H54 (cell line): ENCODE data around the gene FAM72A.
"Not testable (repeated sequence)": the region's sequence is repeated elsewhere in the genome, so short reads cannot be mapped to it uniquely, and the experiment has no call there.

Experiments used
- DNase-seq: peaks from one replicate; pipeline ENCODE4 v3.0.0; 2011; ENCODE audit warnings: low spot score, mixed read lengths; ENCODE audit not compliant: insufficient read length
- FAIRE-seq: peaks from 3 replicates; lab custom pipeline; 2011; peaks lifted over from hg19 to GRCh38; lab: Jason Lieb, UNC
- POLR2A ChIP-seq: IDR thresholded peaks from 2 replicates; pipeline ENCODE4 v1.6.1; 2011; ENCODE audit warnings: low read depth, mild to moderate bottlenecking, low read length

FAM72A gene

DNA sequence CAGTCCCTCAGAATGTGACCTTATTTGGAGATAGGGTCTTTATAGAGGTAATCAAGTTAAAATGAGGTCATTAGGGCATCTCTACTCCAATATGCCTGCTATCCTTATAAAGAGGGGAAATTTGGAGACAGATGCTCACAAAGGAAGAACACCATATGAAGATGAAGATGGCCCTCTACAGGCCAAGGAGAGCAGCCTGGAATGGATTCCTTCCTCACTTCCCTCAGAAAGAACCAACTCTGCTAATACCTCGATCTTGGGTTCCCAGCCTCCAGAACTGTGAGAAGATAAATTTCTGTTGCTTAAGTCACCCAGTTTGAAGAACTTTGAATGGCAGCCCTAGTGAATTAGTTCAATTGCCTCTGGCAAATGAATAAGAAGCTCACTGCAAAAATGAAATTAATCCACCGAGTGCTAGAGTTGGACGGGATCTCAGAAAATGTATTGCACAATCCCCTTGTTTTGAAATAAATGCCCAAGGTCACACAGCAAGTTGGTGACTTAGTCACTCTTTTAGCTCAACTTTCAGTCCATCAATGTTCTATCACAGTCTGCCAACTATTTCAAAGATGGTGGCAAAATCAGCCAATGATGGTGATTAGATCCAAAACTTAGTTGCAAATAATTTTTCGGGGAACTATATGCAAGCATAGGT, 27.1 kb downstream of the FAM72A start:
- DNase-seq, FAIRE-seq: not testable (repeated sequence)

DNA sequence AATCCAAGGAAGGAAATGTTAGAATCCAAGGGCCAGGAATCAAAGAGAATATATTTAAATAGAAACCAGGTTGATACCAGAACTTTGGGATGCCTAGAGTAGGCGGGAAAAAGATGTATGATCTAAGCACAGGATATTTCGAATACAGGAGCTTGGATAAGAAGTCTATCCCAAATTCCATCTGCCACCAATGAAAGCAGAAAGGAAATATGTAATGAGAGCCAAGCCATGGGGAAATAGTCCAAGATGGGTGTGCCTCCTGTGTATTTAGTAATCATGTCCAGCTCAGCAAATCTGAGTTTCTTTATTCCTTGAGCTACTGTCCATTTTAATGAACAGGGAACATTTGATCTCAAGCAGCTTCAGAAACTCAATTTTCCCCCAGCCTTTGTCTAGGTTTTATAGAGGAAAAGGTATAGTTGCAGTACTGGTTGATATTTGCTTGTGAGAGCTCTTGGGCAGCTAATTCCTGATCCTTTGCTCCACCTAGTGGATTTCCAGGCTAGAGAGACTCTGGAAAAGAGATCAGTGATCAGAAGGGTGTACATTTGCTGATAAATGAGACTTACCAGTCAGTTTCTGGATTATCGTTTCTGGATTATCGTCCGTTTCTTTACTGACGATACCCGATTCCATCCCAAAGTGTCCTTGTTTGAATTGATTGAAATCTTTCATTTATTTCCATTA, 28.3 kb downstream of the FAM72A start:
- DNase-seq: not testable (repeated sequence)

GRCh38 chr1:206173110-206173719, 29.4 kb downstream of the FAM72A start:
- FAIRE-seq, DNase-seq: not testable (repeated sequence)

More for the DNA sequence above, 28.3 kb downstream of the FAM72A start:
- not testable (repeated sequence) for FAIRE-seq

GRCh38 chr1:206169794-206170193, 32.8 kb downstream of the FAM72A start:
- DNase-seq, FAIRE-seq: not testable (repeated sequence)

- FAIRE-seq: peak; percentile 98
- DNase-seq: not testable (repeated sequence)
These were observed 35.1 kb downstream of the FAM72A start for GRCh38 chr1:206167350-206168029.

DNA sequence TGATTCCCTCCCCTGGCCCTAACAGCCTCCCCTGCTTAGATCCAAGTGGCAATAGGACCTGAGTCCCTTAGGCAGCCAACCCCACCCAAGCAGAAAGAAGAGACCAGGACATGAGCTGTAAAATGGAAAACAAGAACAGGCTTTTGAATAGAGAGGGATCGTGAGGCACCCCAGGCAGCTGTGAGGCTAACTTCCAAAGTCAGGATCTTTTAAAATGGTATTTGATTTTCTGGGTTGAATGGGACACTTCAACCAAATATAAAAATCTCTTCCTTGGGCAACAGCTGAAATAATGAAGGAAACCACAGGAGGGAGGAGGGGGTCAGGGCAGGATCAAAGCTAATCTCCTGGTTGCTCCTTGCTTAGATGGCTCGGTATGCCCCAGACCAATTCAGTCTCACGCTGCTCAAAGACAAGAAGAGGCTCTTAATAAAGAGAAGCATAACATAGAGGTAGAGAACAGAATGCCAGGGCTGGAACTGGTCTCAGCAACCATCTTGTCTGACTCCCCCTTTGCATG, 56.8 kb downstream of the FAM72A start:
- no peak for DNase-seq
- no peak for TF ChIP-seq POLR2A
- no peak for FAIRE-seq

GRCh38 chr1:206144605-206145004, 58.0 kb downstream of the FAM72A start:
- DNase-seq (no peak), FAIRE-seq (no peak)
- no peak for TF ChIP-seq POLR2A

DNA sequence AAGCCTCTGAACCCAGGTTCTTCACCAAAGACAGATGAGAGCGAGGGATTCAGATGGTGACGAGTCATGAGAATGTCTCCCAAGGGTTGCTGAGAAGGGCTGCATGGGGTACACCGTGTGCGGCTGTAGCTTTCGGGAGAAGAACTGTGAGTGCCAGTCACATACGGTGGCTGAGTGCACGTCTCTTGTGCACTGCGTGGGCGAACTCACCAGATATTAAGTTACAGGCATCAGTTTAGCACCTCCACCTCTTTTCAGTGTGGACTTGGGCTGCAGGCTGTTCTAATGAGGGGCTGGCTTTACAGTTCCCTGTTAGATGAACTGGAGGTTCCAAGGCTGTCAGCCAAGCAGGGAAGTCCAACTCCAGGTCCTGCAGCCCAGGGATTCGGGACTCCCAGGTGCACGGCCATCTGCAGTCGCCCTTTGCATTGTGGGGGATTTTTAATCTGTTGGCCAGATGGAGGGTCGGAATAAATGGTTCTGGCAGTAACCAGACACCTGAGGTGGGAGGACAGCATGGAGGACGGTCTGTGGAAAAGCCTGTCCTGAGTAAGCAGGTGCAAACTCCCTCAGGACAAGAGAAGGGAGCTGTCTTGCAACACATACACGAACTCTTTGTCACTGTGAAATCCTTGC, 59.0 kb downstream of the FAM72A start:
- DNase-seq (no peak), FAIRE-seq (no peak)
- TF ChIP-seq POLR2A: no peak

DNA sequence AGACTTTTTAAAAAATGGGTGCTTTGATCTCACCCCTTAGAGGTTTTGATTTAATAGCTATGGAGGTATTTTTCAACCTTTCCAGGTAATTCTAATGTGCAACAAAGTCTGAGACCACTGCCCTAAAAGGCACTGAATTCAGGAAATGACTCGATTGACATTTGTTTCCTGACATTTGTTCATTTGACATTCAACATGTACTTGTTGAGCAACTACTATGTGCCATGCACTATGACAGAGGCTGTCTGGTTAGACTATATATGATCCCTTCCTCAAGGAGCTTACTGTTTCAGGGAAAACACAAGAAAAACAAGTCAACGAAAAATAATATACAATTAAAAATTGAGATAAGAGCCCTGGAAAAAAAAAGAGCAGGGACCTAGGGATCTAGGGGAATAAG, 59.9 kb downstream of the FAM72A start:
- FAIRE-seq (no peak), DNase-seq (no peak)
- no peak for TF ChIP-seq POLR2A

DNA sequence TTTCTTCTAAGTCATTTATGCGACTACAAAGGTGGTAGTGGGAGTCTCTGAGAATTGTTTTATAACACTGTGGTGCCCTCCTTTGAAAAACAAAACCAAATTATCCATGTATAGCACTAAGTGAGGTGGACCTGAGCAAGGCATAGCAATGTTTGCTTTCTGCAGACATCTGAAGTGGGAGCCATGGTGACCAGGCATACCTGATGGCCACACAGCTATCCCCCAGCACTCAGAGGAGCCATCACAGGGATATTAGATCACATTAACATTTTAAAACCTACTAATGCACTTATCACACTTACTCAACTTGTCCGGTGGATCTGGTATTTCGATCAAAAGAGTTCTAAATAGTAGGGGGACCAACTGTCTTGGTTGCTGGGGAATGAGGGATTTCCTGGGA, 60.6 kb downstream of the FAM72A start:
- FAIRE-seq (no peak), DNase-seq (no peak)
- TF ChIP-seq POLR2A: no peak

- FAIRE-seq: no peak
- TF ChIP-seq POLR2A: no peak
- DNase-seq: no peak
These were observed 66.4 kb downstream of the FAM72A start for GRCh38 chr1:206136241-206136640.
